ENCODE data around the gene PHACTR3. TPM values are rescaled to one million over a fixed set of nuclear protein-coding genes. Genes with fewer than 3 reads are reported as not detected.

PHACTR3 gene
- total RNA-seq, 5 donors from 2014 or later (not counting 1 experiment from before 2014, with no cell fraction given): not detected

DNA sequence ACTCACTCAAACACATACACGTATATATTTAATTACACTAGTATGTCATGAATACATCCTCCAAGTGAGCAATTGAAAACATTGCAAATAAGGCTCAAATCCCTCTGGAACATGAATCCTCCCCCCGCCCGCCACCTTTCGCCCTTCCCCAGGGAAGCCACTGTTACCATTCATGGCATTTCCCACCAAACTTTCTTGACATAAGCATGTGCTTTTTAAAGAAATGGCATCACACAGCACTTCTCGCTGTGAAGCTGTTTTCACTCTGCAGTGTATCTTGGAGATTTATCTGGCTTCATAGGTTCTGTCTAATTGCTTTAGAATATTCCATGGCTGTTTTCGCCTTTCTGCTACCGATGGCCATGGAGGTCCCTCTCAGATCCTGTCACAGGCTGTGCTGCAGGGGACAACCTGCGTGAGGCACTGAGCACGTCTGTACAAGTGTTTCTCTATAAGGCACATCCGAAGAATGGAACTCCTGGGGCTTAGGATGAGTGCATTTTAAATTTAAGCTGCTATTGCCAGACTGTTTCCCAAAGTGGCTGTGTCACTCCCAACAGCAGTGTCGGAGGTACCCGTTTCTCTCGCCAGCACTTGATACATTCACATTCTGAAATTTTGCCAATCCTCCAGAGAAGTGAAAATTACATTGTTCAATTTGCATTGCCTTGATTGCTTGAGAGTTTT is 22.2 kb upstream of the PHACTR3 start:
- peaks cover 7 to 11% (median 7%) of the 10 kb centered on the region in 3 donors for H3K4me1 Mint-ChIP-seq

DNA sequence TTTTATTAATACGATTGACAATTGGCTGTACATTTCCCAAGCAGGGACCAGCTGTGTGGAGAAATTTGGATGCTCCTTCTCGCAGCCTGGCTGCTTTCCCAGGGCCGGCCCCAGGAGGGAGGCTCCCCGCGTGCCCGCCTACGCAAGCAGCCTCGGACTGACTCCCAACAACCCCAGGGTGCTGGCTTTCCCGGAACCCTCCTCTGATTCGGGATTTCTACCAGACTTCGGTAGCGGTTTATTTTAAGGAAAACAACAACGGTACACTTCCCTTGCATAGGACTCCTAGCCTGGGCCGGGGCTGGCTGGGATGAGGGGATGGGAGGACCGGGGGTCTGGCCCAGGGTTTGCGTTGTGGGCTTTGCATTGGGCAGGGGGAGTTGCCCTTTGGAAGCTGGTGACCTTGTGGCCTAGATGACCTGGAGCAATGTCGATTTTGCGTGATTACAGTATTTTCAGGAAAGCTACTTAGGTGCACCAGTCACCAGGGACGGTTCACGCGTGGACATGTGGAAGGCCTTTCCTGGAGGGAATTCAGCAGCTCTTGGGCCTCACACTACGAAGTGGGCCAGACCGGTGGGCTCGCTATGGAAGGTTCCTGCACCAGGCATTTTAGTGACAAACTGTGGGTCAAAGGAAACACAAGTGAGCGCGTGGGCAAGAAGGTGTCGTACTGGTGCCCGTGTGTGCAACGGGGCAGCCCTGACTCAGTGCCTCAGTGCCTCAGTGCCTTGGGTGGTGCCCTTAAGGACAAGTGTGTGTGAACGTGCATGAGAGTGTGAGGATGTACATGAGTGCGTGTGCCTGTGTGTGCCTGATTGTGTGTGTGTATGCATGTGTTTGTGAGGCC is 20.7 kb upstream of the PHACTR3 start:
- Mint-ChIP-seq H3K4me3 (no peak overlapping the region), H3K4me1 (peaks cover 4 to 11% (median 7%) of the 10 kb centered on the region in 3 donors), H3K27ac (no peak overlapping the region), H3K9me3 (no peaks in the 10 kb centered on the region), H3K27me3 (peaks cover 18 to 25% of the 10 kb centered on the region in 2 donors), H3K36me3 (no peaks in the 10 kb centered on the region)
- Histone ChIP-seq H3K27me3 (replicated peaks in 1 of 2; ENCODE audit: control insufficient read depth in 2 of 2, extremely low read depth in 1 of 2, insufficient read depth in 2 of 2, low read length in 1 of 2) (peaks cover 0 to 41% of the 10 kb centered on the region in 2 experiments), H3K4me1 (ENCODE audit: control insufficient read depth in 1 of 2, extremely low read depth in 1 of 2, insufficient read depth in 2 of 2, low read length in 2 of 2) (no peaks in the 10 kb centered on the region), H3K4me3 (ENCODE audit: control insufficient read depth in 1 of 2, extremely low read depth in 1 of 2, low read length in 1 of 2) (no peak overlapping the region), H3K36me3 (ENCODE audit: control insufficient read depth in 2 of 2, extremely low read depth in 1 of 2, insufficient read depth in 1 of 2, low read length in 1 of 2) (no peaks in the 10 kb centered on the region), H3K9me3 (no peaks in the 10 kb centered on the region), H3K27ac (ENCODE audit: low read length) (no peak overlapping the region)
- ChIA-PET CTCF (interaction anchor here in 1 of 2 donors (0.8 kb wide), 1 partner anchor 13 kb away, joined by 3 read pairs; no protein-coding TSS in a partner anchor), POLR2A (no interaction called here)
- DNase-seq: no peak
- WGBS (ENCODE audit: insufficient coverage): 85% methylated on average over 30 of the region's 31 CpGs
- no peak for ATAC-seq (replicated peaks in 1 of 4)

More for the DNA sequence above, 22.2 kb upstream of the PHACTR3 start:
- no peaks in the 10 kb centered on the region for H3K9me3 Mint-ChIP-seq
- Histone ChIP-seq H3K9me3 (no peaks in the 10 kb centered on the region), H3K36me3 (ENCODE audit: control insufficient read depth in 2 of 2, extremely low read depth in 1 of 2, insufficient read depth in 1 of 2, low read length in 1 of 2) (no peaks in the 10 kb centered on the region), H3K27ac (ENCODE audit: low read length) (no peak overlapping the region), H3K27me3 (replicated peaks in 1 of 2; ENCODE audit: control insufficient read depth in 2 of 2, extremely low read depth in 1 of 2, insufficient read depth in 2 of 2, low read length in 1 of 2) (peaks cover 0 to 47% of the 10 kb centered on the region in 2 experiments), H3K4me1 (ENCODE audit: control insufficient read depth in 1 of 2, extremely low read depth in 1 of 2, insufficient read depth in 2 of 2, low read length in 2 of 2) (no peaks in the 10 kb centered on the region), H3K4me3 (ENCODE audit: control insufficient read depth in 1 of 2, extremely low read depth in 1 of 2, low read length in 1 of 2) (no peak overlapping the region)
- no peaks in the 10 kb centered on the region for H3K36me3 Mint-ChIP-seq
- no peak overlapping the region for H3K4me3 Mint-ChIP-seq
- ChIA-PET POLR2A (no interaction called here), CTCF (interaction anchor here in 1 of 2 donors (0.8 kb wide), 1 partner anchor 11 kb away, joined by 3 read pairs; no protein-coding TSS in a partner anchor)
- DNase-seq (no peak), ATAC-seq (replicated peaks in 1 of 4) (no peak)
- 83% methylated on average over 5 of the region's 13 CpGs for WGBS (ENCODE audit: insufficient coverage)
- no peak overlapping the region for H3K27ac Mint-ChIP-seq
- peaks cover 28 to 32% of the 10 kb centered on the region in 2 donors for H3K27me3 Mint-ChIP-seq

- Histone ChIP-seq H3K36me3 (ENCODE audit: control insufficient read depth in 2 of 2, extremely low read depth in 1 of 2, insufficient read depth in 1 of 2, low read length in 1 of 2) (no peaks in the 10 kb centered on the region), H3K27me3 (replicated peaks in 1 of 2; ENCODE audit: control insufficient read depth in 2 of 2, extremely low read depth in 1 of 2, insufficient read depth in 2 of 2, low read length in 1 of 2) (peaks cover 0 to 36% of the 10 kb centered on the region in 2 experiments), H3K27ac (ENCODE audit: low read length) (no peak overlapping the region), H3K4me1 (ENCODE audit: control insufficient read depth in 1 of 2, extremely low read depth in 1 of 2, insufficient read depth in 2 of 2, low read length in 2 of 2) (no peaks in the 10 kb centered on the region), H3K4me3 (ENCODE audit: control insufficient read depth in 1 of 2, extremely low read depth in 1 of 2, low read length in 1 of 2) (no peak overlapping the region), H3K9me3 (no peaks in the 10 kb centered on the region)
- DNase-seq (no peak), ATAC-seq (replicated peaks in 1 of 4) (no peak)
- Mint-ChIP-seq H3K4me1 (peaks cover 4 to 11% (median 7%) of the 10 kb centered on the region in 3 donors), H3K4me3 (no peak overlapping the region), H3K27ac (no peak overlapping the region), H3K36me3 (no peaks in the 10 kb centered on the region), H3K9me3 (no peaks in the 10 kb centered on the region), H3K27me3 (peaks cover 14 to 18% of the 10 kb centered on the region in 2 donors)
- POLR2A ChIA-PET: no interaction called here
- WGBS (ENCODE audit: insufficient coverage): 97% methylated on average over 11 of the region's 15 CpGs
- CTCF ChIA-PET: no interaction called here
Observed at GRCh38 chr20:59584278-59584925, 19.9 kb upstream of the PHACTR3 start.

GRCh38 chr20:59585714-59586409 is 18.5 kb upstream of the PHACTR3 start:
- no peak overlapping the region for H3K27ac Mint-ChIP-seq
- DNase-seq: no peak

DNA sequence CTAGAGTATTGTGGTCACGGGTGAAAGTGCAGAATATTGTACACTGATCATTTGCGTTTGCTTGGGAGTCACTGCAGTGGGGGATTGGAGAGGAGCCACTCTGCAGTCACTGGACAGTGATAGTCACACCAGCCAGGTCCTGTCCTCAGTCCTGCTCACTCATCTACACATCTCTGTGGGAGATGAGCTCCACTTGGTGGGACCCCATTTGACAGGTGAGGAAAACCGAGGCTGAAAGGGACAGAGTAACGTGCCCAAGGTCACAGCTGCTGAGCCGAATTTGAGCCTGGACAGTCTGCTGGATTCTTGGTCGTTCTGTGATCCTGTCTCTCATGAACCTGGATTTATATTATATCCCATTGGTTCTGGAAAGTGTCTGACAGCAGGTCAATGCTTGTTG is 17.7 kb upstream of the PHACTR3 start:
- CTCF ChIA-PET: no interaction called here
- Mint-ChIP-seq H3K4me1 (peaks cover 4 to 11% (median 7%) of the 10 kb centered on the region in 3 donors), H3K9me3 (no peaks in the 10 kb centered on the region), H3K4me3 (no peak overlapping the region), H3K27ac (no peak overlapping the region), H3K36me3 (no peaks in the 10 kb centered on the region), H3K27me3 (peaks cover 6 to 14% of the 10 kb centered on the region in 2 donors)
- no peak overlapping the region for H3K27ac ChIP-seq (ENCODE audit: low read length)
- H3K4me3 ChIP-seq (ENCODE audit: control insufficient read depth in 1 of 2, extremely low read depth in 1 of 2, low read length in 1 of 2): no peak overlapping the region
- POLR2A ChIA-PET: no interaction called here
- H3K36me3 ChIP-seq (ENCODE audit: control insufficient read depth in 2 of 2, extremely low read depth in 1 of 2, insufficient read depth in 1 of 2, low read length in 1 of 2): no peaks in the 10 kb centered on the region
- ATAC-seq (replicated peaks in 1 of 4) (no peak), DNase-seq (no peak)
- H3K9me3 ChIP-seq: no peaks in the 10 kb centered on the region
- WGBS (ENCODE audit: insufficient coverage): 85% methylated on average over 5 of the region's 6 CpGs
- peaks cover 0 to 29% of the 10 kb centered on the region in 2 experiments for H3K27me3 ChIP-seq (replicated peaks in 1 of 2; ENCODE audit: control insufficient read depth in 2 of 2, extremely low read depth in 1 of 2, insufficient read depth in 2 of 2, low read length in 1 of 2)
- no peaks in the 10 kb centered on the region for H3K4me1 ChIP-seq (ENCODE audit: control insufficient read depth in 1 of 2, extremely low read depth in 1 of 2, insufficient read depth in 2 of 2, low read length in 2 of 2)

More at GRCh38 chr20:59585714-59586409, 18.5 kb upstream of the PHACTR3 start:
- H3K9me3 ChIP-seq: no peaks in the 10 kb centered on the region
- no peak overlapping the region for H3K4me3 ChIP-seq (ENCODE audit: control insufficient read depth in 1 of 2, extremely low read depth in 1 of 2, low read length in 1 of 2)
- no peak overlapping the region for H3K27ac ChIP-seq (ENCODE audit: low read length)
- 53% methylated on average over 10 of the region's 16 CpGs for WGBS (ENCODE audit: insufficient coverage)
- Mint-ChIP-seq H3K4me1 (peaks cover 4 to 11% (median 7%) of the 10 kb centered on the region in 3 donors), H3K4me3 (no peak overlapping the region), H3K9me3 (no peaks in the 10 kb centered on the region), H3K36me3 (no peaks in the 10 kb centered on the region), H3K27me3 (peaks cover 9 to 14% of the 10 kb centered on the region in 2 donors)
- H3K36me3 ChIP-seq (ENCODE audit: control insufficient read depth in 2 of 2, extremely low read depth in 1 of 2, insufficient read depth in 1 of 2, low read length in 1 of 2): no peaks in the 10 kb centered on the region
- no peaks in the 10 kb centered on the region for H3K4me1 ChIP-seq (ENCODE audit: control insufficient read depth in 1 of 2, extremely low read depth in 1 of 2, insufficient read depth in 2 of 2, low read length in 2 of 2)
- CTCF ChIA-PET: no interaction called here
- no peak for ATAC-seq (replicated peaks in 1 of 4)
- POLR2A ChIA-PET: no interaction called here
- peaks cover 0 to 28% of the 10 kb centered on the region in 2 experiments for H3K27me3 ChIP-seq (replicated peaks in 1 of 2; ENCODE audit: control insufficient read depth in 2 of 2, extremely low read depth in 1 of 2, insufficient read depth in 2 of 2, low read length in 1 of 2)

DNA sequence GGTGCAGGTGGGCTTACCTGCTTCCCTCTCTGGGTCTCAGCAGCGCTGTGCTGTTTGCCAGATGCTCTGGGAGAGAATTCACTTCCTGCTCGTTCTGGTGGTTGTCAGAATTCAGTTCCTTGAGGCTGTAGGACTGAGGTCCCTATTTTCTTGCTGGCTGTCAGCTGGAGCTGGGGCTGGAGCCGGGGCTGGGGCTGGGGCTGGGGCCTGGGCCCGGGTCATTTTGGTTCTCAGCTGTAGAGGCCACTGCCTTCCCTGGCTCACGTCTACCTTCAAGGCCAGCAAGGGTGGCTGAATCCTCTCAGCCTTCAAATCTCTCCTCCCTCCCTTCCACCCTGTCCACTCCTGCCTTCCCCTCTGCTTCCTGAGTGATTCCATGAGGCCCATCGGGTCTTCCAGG is 16.8 kb upstream of the PHACTR3 start:
- DNase-seq (no peak), ATAC-seq (replicated peaks in 1 of 4) (no peak)
- CTCF ChIA-PET: no interaction called here
- H3K4me1 Mint-ChIP-seq: peaks cover 4 to 11% (median 7%) of the 10 kb centered on the region in 3 donors
- Histone ChIP-seq H3K36me3 (ENCODE audit: control insufficient read depth in 2 of 2, extremely low read depth in 1 of 2, insufficient read depth in 1 of 2, low read length in 1 of 2) (no peaks in the 10 kb centered on the region), H3K27me3 (replicated peaks in 1 of 2; ENCODE audit: control insufficient read depth in 2 of 2, extremely low read depth in 1 of 2, insufficient read depth in 2 of 2, low read length in 1 of 2) (peaks cover 0 to 29% of the 10 kb centered on the region in 2 experiments), H3K27ac (ENCODE audit: low read length) (no peak overlapping the region), H3K9me3 (no peaks in the 10 kb centered on the region), H3K4me3 (ENCODE audit: control insufficient read depth in 1 of 2, extremely low read depth in 1 of 2, low read length in 1 of 2) (no peak overlapping the region), H3K4me1 (ENCODE audit: control insufficient read depth in 1 of 2, extremely low read depth in 1 of 2, insufficient read depth in 2 of 2, low read length in 2 of 2) (no peaks in the 10 kb centered on the region)
- no peaks in the 10 kb centered on the region for H3K9me3 Mint-ChIP-seq
- POLR2A ChIA-PET: no interaction called here
- H3K36me3 Mint-ChIP-seq: no peaks in the 10 kb centered on the region
- H3K27me3 Mint-ChIP-seq: peaks cover 8 to 10% of the 10 kb centered on the region in 2 donors
- H3K27ac Mint-ChIP-seq: no peak overlapping the region
- H3K4me3 Mint-ChIP-seq: no peak overlapping the region
- 73% methylated on average over 5 of the region's 6 CpGs for WGBS (ENCODE audit: insufficient coverage)
